ENCODE data around the gene SNX22.

GRCh38 chr15:64148168-64148567 lies 3.4 kb upstream of the SNX22 start:
- no peak for TF ChIP-seq CTCF (IDR thresholded peaks at IDR 0.05; ENCODE audit: low read length)
- TF ChIP-seq EZH2 (IDR thresholded peaks at IDR 0.05; ENCODE audit: borderline replicate concordance, low read length), result no peak
